T-helper 2 cell (primary cell): ENCODE measurements around the gene DISP2.

Experiments used
- DNase-seq, 5 experiments: peaks; one replicate each; pipeline versions ENCODE4 v3.0.0 to v3.0.0-alpha.2; 2012 to 2022

DISP2 gene

DNA sequence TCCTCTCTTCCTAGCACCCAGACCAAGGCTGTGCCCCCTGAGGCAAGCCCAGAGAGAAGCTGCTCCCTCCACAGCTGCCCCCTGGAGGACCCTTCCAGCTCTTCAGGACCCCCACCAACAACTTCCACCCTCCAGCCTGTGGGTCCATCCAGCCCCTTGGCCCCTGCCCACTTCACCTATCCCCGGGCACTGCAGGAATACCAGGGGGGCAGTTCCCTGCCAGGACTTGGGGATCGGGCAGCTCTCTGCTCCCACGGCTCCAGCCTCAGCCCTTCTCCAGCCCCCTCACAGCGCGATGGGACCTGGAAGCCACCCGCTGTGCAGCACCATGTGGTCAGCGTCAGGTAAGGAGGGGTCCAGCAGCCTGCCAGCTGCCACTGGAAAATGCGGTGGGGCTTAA is 5.6 kb downstream of the DISP2 start:
- DNase-seq = no peak

DNA sequence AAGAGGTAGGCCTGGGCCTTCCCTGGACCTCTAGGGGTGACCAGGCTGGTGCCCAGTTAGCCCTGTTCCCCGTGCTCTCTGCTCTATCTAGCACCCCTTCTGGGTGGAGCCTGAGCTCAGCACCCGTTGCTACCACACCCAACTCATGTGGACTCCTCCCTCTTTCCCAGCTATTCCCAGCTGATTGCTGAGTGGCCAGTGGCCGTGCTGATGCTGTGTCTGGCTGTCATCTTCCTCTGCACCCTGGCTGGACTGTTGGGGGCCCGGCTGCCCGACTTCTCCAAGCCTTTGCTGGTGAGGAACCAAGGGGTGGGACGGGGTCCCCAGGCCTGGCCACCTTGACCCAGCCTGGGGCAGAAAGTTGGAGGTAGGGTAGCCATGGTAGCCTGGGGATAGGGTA is 6.2 kb downstream of the DISP2 start:
- DNase-seq = no peak

DNA sequence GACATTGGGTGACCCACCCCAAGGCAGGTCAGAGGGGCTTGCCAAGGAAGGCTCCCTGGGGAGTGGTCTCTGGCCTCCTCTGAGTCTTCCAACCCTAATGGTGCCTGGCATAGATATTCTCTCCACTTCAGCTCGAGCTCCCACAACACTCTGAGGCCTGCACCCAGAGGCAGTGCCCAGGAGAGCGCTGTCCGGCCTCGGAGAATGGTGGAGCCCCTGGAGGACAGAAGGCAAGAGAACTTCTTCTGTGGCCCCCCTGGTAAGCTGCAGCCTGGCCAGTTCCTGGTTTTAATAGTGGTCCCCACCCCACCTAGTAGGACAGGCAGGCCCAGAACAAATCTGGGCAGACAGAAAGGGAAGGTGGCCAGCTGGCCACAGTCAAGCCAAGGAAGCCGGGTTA is 7.0 kb downstream of the DISP2 start:
- no peak for DNase-seq

DNA sequence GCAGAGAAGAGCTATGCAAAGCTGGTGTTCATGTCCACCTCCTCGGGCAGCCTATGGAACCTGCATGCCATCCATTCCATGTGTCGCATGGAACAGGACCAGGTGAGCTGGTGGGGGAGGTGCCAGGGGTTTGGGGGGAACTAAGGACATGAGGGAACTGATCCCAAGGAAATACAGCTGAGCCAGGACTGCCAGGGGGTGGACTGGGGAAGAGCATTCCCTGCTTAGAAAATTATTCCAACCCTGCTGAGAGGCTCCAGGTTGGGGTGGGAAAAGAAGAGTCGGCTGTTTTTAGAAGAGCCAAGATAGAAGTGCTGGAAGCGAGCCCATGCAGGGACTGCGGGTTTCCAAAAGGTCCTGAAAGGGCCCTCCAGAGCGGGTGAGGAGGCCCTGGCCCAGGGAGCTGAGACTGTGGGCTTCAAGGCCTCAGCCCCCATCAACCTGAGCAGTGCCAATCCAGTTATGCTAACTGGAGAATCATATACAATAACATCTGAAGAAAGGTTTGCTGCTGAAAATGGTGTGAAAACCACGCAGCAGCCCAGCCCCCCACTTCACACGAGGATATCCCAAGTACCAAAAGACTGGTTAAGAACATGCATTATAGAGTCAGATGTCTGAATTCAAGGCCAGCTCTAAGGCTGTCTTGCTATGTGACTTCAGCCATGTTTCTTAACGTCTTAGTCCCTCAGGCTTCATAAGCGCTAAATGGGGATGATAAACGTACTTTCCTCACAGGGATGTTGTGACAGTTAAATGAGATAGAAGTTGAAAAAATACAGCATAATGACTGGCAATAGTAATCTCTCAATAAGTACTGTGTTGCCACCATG is 7.8 kb downstream of the DISP2 start:
- DNase-seq = peak in 1 of 5 experiments; percentile 16

DNA sequence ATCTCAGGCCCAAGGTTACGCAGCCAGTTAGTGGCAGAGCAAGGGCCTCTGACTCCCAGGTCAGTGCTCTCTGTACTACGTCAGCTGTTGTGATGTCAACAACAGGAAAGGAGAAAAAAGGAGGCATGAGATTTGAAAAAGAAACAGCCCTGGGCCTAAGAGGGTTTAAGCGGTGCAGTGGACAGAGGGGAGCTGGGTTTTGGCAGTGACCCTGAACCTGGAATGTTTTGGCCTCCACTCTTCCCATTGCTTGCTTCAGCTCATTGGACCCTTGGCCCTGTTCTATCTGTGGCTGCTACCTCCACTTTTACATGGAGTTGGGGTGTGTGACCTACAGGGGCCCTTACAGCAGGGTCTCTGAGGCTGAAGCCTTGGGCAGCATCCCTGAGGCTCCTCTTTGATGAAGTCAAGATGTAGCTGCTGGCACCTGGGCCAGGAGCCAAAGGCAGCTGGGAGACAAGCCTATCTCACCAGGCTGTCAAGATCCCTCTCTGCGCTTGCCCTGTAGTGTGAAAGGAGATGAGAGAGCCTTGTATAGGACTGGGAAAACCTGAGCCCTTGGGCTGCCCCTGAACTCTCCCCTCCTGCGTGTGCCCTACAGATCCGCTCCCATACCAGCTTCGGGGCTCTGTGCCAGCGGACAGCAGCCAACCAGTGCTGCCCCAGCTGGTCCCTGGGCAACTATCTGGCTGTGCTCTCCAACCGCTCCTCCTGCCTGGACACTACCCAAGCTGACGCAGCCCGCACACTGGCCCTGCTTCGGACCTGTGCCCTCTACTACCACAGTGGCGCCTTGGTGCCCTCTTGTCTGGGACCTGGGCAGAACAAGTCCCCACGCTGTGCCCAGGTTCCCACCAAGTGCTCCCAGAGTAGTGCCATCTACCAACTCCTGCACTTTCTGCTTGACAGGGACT is 8.7 kb downstream of the DISP2 start:
- no peak for DNase-seq

DNA sequence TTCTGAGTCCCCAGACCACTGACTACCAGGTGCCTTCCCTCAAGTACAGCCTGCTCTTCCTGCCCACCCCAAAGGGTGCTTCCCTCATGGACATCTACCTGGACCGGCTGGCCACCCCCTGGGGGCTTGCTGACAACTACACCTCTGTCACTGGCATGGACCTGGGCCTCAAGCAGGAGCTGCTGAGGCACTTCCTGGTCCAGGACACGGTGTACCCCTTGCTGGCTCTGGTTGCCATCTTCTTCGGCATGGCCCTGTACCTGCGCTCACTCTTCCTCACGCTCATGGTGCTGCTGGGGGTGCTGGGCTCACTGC is 9.3 kb downstream of the DISP2 start:
- no peak for DNase-seq

DNA sequence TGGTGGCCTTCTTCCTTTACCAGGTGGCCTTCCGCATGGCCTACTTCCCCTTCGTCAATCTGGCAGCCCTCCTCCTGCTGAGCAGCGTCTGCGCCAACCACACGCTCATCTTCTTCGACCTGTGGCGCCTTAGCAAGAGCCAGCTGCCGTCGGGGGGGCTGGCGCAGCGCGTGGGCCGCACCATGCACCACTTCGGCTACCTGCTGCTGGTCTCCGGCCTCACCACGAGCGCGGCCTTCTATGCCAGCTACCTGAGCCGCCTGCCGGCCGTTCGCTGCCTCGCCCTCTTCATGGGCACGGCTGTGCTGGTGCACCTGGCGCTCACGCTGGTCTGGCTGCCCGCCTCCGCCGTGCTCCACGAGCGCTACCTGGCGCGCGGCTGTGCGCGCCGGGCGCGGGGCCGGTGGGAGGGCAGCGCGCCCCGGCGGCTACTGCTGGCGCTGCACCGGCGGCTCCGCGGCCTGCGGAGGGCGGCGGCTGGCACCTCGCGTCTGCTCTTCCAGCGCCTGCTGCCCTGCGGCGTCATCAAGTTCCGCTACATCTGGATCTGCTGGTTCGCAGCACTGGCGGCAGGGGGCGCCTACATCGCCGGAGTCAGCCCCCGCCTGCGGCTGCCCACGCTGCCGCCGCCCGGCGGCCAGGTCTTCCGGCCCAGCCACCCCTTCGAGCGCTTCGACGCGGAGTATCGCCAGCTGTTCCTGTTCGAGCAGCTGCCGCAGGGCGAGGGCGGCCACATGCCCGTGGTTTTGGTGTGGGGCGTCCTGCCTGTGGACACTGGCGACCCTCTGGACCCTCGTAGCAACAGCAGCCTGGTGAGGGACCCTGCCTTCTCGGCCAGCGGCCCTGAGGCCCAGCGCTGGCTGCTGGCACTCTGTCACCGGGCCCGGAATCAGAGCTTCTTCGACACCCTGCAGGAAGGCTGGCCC is 9.9 kb downstream of the DISP2 start:
- peak; percentile 67 to 96 (median 82) for DNase-seq

DNA sequence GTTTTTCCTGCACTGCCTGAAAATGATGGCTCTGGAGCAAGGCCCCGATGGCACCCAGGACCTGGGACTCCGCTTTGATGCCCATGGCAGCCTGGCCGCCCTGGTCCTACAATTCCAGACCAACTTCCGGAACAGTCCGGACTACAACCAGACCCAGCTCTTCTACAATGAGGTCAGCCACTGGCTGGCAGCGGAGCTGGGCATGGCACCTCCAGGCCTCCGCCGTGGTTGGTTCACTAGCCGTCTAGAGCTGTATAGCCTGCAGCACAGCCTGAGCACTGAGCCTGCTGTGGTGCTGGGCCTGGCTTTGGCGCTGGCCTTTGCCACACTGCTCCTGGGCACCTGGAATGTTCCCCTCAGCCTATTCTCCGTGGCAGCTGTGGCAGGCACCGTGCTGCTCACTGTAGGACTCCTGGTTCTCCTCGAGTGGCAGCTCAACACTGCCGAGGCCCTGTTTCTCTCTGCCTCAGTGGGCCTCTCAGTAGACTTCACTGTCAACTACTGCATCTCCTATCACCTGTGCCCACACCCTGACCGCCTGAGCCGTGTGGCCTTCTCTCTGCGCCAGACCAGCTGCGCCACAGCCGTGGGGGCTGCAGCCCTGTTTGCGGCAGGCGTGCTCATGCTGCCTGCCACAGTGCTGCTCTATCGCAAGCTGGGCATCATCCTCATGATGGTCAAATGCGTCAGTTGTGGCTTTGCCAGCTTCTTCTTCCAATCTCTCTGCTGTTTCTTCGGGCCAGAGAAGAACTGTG is 10.9 kb downstream of the DISP2 start:
- no peak for DNase-seq

DNA sequence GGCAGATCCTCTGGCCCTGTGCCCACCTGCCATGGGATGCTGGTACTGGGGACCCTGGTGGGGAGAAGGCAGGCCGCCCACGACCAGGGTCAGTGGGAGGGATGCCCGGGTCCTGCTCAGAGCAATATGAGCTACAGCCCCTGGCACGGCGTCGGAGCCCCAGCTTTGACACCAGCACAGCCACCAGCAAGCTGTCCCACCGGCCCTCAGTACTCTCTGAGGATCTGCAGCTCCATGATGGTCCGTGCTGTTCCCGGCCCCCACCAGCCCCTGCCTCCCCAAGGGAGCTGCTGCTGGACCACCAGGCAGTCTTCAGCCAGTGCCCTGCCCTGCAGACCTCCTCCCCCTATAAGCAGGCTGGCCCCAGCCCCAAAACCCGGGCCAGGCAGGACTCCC is 11.5 kb downstream of the DISP2 start:
- DNase-seq = no peak

DNA sequence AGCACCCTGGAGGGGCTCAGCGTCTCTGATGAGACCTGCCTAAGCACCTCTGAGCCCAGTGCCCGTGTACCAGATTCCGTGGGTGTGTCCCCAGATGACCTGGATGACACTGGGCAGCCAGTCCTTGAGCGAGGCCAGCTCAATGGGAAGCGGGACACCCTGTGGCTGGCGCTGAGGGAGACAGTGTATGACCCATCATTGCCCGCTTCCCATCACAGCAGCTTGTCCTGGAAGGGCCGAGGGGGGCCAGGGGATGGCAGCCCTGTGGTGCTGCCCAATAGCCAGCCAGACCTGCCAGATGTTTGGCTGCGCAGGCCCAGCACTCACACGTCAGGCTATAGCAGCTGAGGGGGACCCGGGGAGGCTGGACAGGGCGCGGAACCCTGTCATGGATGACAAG is 12.0 kb downstream of the DISP2 start:
- no peak for DNase-seq

DNA sequence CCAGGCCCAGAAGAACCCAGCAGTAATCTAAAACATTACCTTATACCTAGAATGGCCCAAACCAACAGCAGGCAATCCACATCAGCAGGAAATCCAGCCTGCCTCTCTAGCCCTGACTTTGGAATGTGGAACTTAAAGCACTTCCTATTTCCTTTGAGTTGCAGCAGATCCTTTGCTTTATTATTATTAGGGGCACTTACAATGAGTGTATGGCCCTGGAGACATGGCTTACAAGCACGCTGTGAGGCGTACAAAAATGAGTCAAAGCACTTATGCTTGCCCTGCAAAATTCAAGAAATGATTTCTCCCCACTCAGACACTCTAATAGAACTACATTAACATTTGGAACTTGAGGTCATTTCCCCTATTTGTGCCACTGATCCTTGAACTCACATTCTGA is 15.0 kb downstream of the DISP2 start:
- DNase-seq = no peak

DNA sequence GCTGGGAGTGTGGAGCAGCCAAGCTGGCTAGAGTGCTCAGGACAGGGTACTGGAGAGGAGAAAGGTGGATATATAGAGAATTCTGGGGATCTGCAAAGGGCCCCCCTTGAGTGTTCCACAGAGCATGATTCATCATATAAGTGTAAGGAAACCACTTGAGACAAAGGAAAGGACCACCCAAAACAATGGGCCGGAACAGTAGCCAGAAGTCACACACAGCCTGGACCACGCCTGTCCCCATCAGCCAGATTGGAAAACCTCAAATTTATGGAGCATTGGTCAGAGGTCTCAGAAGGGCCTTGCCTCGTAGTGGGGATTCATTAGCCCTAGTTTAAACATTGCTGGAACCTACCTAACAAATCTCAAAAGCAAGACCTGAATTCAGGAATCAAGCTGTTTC is 19.6 kb downstream of the DISP2 start:
- no peak for DNase-seq

DNA sequence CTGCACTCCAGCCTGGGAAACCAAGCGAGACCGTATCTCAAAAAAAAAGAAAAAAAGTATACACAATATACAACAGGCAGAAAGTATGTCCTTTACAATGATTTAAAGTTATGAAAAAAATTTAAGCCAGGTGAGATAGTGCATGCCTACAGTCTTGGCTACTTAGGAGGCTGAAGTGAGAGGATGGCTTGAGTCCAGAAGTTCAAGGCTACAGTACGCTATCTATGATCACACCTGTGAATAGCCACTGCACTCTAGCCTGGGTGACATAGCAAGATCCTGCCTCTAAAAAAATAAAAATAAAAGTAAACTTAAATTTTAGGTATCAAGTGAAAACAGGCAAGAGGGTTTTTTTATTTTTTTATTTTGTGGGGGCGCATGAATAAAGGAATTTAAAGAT is 21.4 kb downstream of the DISP2 start:
- DNase-seq = no peak

DNA sequence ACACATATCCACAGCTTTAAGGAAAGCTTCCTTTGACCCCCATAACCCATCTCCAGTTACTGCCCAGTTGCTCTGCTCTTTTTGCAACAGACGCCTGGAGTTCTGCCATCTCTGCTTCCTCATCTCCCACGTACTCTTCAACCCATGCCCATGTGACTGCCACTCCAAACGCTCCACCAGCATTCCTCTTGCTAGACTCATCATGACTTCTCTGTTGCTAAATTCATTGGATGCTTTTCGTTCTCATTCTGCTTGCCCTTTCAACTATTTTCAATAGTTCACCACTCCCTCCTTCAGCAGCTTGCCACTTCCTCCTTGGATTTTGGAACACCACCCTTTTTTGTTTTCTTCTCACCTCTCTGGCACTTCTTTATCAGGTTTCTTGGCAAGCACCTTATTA is 21.8 kb downstream of the DISP2 start:
- no peak for DNase-seq

DNA sequence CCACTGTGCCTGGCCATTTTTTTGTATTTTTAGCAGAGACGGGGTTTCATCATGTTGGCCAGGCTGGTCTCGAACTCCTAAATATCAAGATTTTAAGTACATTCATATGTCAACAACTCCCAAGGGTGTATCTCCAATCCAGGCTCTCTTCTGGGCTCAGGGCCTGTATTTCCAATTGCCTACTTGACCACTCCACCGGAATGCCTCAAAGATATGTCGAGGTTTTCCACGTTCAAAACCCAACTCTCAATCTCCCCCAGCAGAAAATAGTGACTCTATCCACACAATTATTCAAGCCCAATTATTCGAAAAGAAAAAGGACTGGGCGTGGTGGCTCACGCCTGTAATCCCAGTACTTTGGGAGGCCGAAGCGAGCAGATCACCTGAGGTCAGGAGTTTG is 22.6 kb downstream of the DISP2 start:
- no peak for DNase-seq

DNA sequence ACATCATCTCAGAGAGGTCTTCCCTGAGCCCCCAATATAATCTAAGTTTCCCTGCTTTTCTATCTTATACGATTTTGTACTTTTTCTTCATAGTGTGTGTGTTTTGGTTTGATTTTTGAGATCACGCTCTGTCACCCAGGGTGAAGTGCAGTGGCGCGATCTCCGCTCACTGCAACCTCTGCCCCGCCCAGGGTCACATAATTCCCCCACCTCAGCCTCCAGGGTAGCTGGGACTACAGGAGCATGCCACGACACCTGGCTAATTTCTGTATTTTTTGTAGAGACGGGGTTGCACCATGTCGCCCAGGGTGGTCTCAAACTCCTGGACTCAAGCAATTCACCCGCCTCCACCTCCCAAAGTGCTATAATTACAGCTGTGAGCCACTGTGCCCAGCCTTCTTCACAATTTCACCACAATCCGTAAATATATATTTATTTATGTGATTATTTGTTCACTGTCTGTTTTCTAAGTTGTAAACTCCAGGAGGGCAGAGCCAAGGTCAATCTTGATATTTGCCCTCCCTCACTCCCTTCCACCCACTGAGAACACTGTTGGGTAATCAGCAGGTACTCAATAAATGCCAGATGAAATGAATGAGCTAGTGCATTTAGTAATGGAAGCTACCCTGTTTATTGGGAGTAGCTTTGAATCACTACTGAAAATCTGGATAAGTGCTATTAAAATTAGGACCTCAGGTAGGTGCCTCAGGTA is 24.0 kb downstream of the DISP2 start:
- no peak for DNase-seq

DNA sequence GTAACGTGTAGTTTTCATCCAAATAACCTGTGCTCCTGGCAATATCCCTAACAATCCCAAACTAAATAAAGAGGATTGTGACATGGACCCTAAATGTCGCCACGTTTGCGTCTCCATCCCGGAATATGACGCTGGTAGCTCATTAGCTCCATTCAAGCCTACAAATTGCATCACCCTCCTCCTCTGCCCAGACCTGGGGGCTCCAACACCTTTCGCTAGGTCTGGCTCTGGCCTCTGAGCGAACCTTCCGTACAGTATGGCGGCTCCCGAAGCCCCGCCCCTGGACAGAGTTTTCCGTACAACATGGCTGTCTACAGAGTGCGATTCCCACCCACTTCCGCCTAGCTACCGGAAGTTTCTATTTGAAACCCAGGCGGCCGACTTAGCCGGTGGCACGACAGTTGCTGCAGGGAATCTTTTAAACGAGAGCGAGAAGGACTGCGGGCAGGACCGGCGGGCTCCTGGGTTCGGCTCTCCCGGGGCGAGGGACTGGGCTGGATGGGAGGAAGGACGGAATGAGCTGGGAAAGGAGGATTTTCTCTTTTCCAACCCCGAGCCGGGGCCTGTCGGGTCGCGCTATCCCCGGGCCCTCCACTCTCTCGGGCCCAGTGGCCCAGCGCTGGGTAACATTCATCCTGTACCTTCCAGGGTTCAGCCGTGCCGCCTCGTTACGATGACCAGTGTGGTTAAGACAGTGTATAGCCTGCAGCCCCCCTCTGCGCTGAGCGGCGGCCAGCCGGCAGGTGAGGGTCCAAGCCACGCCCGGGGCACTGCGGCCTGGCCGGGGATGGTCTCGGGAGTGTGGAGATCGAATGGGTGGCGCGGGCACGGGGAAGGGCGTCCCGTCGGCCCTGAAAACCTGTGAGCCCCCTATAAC is 24.8 kb downstream of the DISP2 start, which contains the start of gene KNSTRN:
KNSTRN (plus strand) TSS at position 142 of the 877 bp plus-strand sequence; CDS start at position 257, 115 bp downstream.
- DNase-seq = peak; percentile 67 to 96 (median 88)

DNA sequence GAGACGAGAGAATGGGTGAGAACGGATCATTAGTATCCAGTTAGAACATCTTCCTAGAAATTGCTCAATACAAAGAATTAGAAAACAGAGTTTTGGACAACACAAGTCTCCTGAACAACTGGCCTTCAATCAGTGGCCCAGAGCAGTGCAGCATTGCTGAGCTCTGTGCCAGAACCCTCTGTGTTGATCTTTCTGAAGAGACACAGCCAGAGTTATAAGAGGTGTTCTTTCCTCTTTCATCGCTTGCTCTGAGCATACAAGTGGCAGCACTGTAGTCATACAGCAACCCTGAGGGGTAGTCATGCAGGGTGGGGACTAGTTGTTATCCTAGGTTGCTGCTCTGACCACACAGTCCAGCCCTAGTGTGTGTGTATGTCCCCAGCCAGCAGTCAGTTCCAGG is 28.5 kb downstream of the DISP2 start:
- DNase-seq = no peak

DNA sequence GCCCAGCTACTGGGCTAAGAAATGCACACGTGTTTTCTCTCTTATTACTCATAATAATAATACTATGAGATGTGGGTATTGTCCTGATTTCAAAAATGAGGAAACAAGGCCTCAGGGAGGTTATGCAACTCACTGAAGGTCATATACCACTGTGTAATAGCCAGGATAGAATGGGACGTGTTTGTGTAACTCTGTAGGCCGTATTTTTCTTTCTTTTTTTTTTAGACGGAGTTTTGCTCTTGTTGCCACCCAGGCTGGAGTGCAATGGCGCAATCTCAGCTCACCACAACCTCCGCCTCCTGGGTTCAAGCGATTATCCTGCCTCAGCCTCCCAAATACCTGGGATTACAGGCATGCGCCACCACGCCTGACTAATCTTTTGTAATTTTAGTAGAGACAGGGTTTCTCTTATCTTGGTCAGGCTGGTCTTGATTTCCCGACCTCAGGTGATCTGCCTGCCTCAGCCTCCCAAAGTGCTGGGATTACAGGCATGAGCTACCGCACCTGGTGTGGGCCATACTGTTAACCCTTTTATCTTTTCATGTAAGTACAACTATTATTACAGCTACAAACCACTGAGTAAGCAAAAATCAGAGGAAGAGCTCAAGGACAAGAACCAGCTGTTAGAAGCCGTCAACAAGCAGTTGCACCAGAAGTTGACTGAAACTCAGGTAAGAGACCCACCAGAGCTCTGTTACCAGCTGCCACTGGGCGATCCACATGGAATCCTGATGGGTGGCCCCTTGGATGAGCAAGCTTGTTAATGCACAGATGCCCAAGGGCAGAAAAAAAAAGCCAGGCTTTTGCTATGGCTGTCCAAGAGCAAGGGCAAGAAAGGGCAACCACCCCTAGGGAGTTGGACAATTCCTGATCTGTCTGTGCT is 31.2 kb downstream of the DISP2 start:
- DNase-seq = no peak
